H1 (cell line): ENCODE measurements around the gene RUFY1. TPM values are rescaled to one million over a fixed set of nuclear protein-coding genes. Genes with fewer than 3 reads are reported as not detected.

Experiments
- HDAC2 ChIP-seq, 2 experiments: fragments of 300-600 bp in 1 of 2; sonication (generic) in 1 of 2; IDR thresholded peaks; 2 replicates each; pipeline ENCODE4 v1.6.1; 2011 to 2012; ENCODE audit warnings: low read depth in 2 of 2, low read length in 2 of 2, mild to moderate bottlenecking in 2 of 2, moderate library complexity in 2 of 2, borderline replicate concordance in 1 of 2, inconsistent platforms in 1 of 2
- HDAC6 ChIP-seq: IDR thresholded peaks from one replicate; pipeline ENCODE4 v1.7.1; 2012; ENCODE audit warnings: low read depth, mild to moderate bottlenecking, inconsistent platforms, low read length, moderate library complexity
- KDM1A ChIP-seq: fragments of 200-600, 300-600 bp; sonication (generic); IDR thresholded peaks from 2 replicates; pipeline ENCODE4 v1.7.1; 2016; ENCODE audit warnings: mild to moderate bottlenecking, low read length, borderline replicate concordance
- PHF8 ChIP-seq: fragments of 200-600 bp; sonication (generic); conservative IDR thresholded peaks from 2 replicates; pipeline ENCODE4 v1.7.1; 2012; ENCODE audit warnings: low read depth, mild to moderate bottlenecking, inconsistent platforms, low read length, moderate library complexity
- POU5F1 ChIP-seq: IDR thresholded peaks from 2 replicates; pipeline ENCODE4 v1.6.1; 2011; ENCODE audit warnings: low read depth, mild to moderate bottlenecking, low read length, moderate library complexity
- RAD21 ChIP-seq, 2 experiments: IDR thresholded peaks in 1 of 2; conservative IDR thresholded peaks in 1 of 2; 2 replicates each; pipeline ENCODE4 v1.6.1; 2011; ENCODE audit warnings: low read depth in 2 of 2, low read length in 2 of 2, improper control_type of control experiment in 1 of 2, inconsistent platforms in 1 of 2, mild to moderate bottlenecking in 1 of 2, moderate library complexity in 1 of 2
- RFX5 ChIP-seq: IDR thresholded peaks from 2 replicates; pipeline ENCODE4 v1.6.1; 2011; ENCODE audit warnings: low read depth, low read length, improper control_type of control experiment, borderline replicate concordance
- SP4 ChIP-seq: IDR thresholded peaks from 2 replicates; pipeline ENCODE4 v1.6.1; 2012; ENCODE audit warnings: low read length, inconsistent platforms
- ZNF274 ChIP-seq: IDR thresholded peaks from 2 replicates; pipeline ENCODE4 v1.7.0; 2012; ENCODE audit warnings: low read length, borderline replicate concordance; ENCODE audit errors: extremely low read depth
- polyA plus RNA-seq, 7 experiments: library from polyadenylated mRNA; depleted of rRNA in 3 of 7; stranded (reverse) in 5 of 7; unstranded in 2 of 7; fragments of >200 nt in 5 of 7; fragments of 200-250 nt in 2 of 7; gene quantifications; 1 replicate in 5 of 7; 2 replicates in 1 of 7; 4 replicates in 1 of 7; pipeline versions ENCODE4 v1.2.1 to v1.2.3, GENCODE V29; 2011 to 2013; ENCODE audit warnings: missing spikeins in 2 of 7, mixed read lengths in 2 of 7
- total RNA-seq: library from RNA; stranded (reverse); fragmentation: NEBNext Ultra II Directional; extraction: Animal tissue kit (Norgen Biotek cat#: 25700); gene quantifications from 2 replicates; pipeline ENCODE4 v1.2.1, GENCODE V29; 2021
- TF ChIP-seq, protein P1 (sequence below): fragments of 300-600 bp; sonication (generic); IDR thresholded peaks from 2 replicates; pipeline ENCODE4 v1.7.1; 2012; ENCODE audit warnings: low read length, moderate library complexity, mild to moderate bottlenecking, inconsistent platforms; ENCODE audit not compliant: insufficient replicate concordance

The RUFY1 gene
- total and polyA plus RNA-seq, 2 of the 8 experiments (the other 6 are each of a cell fraction or from before 2014, with no cell fraction given), result 22.4 to 29.5 TPM

DNA sequence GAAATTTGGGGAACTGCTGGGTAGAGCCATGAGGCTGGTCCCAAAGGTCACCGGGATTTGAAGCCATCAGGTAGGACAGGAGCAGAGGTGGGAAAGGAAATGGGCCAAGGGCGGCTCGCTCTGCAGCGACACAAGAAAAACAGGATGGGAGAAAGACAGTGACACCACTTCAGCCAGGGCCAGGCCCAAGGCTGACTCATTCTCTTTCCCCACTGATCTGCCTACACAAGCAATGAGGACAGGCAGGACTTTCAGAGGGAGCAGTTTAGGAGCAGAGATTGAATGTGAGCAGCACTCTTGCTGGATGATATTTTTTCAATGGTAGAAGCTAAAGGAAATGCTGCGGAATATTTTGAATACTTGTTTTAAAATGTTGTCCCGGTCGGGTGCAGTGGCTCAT is 3.5 kb downstream of the RUFY1 start (continued):
- TF ChIP-seq, protein P1, sequence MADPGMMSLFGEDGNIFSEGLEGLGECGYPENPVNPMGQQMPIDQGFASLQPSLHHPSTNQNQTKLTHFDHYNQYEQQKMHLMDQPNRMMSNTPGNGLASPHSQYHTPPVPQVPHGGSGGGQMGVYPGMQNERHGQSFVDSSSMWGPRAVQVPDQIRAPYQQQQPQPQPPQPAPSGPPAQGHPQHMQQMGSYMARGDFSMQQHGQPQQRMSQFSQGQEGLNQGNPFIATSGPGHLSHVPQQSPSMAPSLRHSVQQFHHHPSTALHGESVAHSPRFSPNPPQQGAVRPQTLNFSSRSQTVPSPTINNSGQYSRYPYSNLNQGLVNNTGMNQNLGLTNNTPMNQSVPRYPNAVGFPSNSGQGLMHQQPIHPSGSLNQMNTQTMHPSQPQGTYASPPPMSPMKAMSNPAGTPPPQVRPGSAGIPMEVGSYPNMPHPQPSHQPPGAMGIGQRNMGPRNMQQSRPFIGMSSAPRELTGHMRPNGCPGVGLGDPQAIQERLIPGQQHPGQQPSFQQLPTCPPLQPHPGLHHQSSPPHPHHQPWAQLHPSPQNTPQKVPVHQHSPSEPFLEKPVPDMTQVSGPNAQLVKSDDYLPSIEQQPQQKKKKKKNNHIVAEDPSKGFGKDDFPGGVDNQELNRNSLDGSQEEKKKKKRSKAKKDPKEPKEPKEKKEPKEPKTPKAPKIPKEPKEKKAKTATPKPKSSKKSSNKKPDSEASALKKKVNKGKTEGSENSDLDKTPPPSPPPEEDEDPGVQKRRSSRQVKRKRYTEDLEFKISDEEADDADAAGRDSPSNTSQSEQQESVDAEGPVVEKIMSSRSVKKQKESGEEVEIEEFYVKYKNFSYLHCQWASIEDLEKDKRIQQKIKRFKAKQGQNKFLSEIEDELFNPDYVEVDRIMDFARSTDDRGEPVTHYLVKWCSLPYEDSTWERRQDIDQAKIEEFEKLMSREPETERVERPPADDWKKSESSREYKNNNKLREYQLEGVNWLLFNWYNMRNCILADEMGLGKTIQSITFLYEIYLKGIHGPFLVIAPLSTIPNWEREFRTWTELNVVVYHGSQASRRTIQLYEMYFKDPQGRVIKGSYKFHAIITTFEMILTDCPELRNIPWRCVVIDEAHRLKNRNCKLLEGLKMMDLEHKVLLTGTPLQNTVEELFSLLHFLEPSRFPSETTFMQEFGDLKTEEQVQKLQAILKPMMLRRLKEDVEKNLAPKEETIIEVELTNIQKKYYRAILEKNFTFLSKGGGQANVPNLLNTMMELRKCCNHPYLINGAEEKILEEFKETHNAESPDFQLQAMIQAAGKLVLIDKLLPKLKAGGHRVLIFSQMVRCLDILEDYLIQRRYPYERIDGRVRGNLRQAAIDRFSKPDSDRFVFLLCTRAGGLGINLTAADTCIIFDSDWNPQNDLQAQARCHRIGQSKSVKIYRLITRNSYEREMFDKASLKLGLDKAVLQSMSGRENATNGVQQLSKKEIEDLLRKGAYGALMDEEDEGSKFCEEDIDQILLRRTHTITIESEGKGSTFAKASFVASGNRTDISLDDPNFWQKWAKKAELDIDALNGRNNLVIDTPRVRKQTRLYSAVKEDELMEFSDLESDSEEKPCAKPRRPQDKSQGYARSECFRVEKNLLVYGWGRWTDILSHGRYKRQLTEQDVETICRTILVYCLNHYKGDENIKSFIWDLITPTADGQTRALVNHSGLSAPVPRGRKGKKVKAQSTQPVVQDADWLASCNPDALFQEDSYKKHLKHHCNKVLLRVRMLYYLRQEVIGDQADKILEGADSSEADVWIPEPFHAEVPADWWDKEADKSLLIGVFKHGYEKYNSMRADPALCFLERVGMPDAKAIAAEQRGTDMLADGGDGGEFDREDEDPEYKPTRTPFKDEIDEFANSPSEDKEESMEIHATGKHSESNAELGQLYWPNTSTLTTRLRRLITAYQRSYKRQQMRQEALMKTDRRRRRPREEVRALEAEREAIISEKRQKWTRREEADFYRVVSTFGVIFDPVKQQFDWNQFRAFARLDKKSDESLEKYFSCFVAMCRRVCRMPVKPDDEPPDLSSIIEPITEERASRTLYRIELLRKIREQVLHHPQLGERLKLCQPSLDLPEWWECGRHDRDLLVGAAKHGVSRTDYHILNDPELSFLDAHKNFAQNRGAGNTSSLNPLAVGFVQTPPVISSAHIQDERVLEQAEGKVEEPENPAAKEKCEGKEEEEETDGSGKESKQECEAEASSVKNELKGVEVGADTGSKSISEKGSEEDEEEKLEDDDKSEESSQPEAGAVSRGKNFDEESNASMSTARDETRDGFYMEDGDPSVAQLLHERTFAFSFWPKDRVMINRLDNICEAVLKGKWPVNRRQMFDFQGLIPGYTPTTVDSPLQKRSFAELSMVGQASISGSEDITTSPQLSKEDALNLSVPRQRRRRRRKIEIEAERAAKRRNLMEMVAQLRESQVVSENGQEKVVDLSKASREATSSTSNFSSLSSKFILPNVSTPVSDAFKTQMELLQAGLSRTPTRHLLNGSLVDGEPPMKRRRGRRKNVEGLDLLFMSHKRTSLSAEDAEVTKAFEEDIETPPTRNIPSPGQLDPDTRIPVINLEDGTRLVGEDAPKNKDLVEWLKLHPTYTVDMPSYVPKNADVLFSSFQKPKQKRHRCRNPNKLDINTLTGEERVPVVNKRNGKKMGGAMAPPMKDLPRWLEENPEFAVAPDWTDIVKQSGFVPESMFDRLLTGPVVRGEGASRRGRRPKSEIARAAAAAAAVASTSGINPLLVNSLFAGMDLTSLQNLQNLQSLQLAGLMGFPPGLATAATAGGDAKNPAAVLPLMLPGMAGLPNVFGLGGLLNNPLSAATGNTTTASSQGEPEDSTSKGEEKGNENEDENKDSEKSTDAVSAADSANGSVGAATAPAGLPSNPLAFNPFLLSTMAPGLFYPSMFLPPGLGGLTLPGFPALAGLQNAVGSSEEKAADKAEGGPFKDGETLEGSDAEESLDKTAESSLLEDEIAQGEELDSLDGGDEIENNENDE, result no peak
- TF ChIP-seq HDAC2 (IDR thresholded peaks at IDR 0.05; ENCODE audit: borderline replicate concordance in 1 of 2, low read depth in 2 of 2, low read length in 2 of 2) (no peak), PHF8 (no peak), RAD21 (IDR thresholded peaks at IDR 0.05 in 1 of 2, conservative IDR thresholded peaks at IDR 0.05 in 1 of 2; ENCODE audit: low read depth in 2 of 2, low read length in 2 of 2) (no peak), HDAC6 (no peak), KDM1A (no peak), POU5F1 (no peak), RFX5 (no peak), SP4 (no peak), ZNF274 (no peak)
